Mesodermal cell (in vitro differentiated cells): ENCODE data around the gene SIX1.

ENCODE experiments used
- H3K27ac ChIP-seq: 2 replicates; pipeline ENCODE4 v1.7.0; 2013; ENCODE audit warnings: mild to moderate bottlenecking, low read depth, low read length, moderate library complexity; ENCODE audit not compliant: severe bottlenecking
- H3K36me3 ChIP-seq: 2 replicates; pipeline ENCODE4 v1.7.1; 2013; ENCODE audit warnings: mild to moderate bottlenecking, low read length, moderate library complexity; ENCODE audit not compliant: control insufficient read depth, insufficient read depth
- H3K4me1 ChIP-seq: one replicate; pipeline ENCODE4 v1.7.1; 2013; ENCODE audit warnings: mild to moderate bottlenecking, low read length; ENCODE audit not compliant: insufficient read depth, control insufficient read depth, poor library complexity, severe bottlenecking
- H3K4me3 ChIP-seq: 2 replicates; pipeline ENCODE4 v1.7.0; 2013; ENCODE audit warnings: low read length, control low read depth, mild to moderate bottlenecking; ENCODE audit not compliant: insufficient read depth, poor library complexity, severe bottlenecking; ENCODE audit errors: extremely low read depth
- H3K9me3 ChIP-seq: 2 replicates; pipeline ENCODE4 v1.7.1; 2013; ENCODE audit warnings: mild to moderate bottlenecking, low read length, moderate library complexity; ENCODE audit not compliant: control insufficient read depth
- WGBS, 2 experiments: methylation state at CpG; one replicate each; pipeline ENCODE4 v1.1.5; 2013; ENCODE audit warnings: missing lambda C conversion rate in 2 of 2; ENCODE audit not compliant: insufficient coverage in 2 of 2; 5-methylcytosine and 5-hydroxymethylcytosine counted together

Gene SIX1

DNA sequence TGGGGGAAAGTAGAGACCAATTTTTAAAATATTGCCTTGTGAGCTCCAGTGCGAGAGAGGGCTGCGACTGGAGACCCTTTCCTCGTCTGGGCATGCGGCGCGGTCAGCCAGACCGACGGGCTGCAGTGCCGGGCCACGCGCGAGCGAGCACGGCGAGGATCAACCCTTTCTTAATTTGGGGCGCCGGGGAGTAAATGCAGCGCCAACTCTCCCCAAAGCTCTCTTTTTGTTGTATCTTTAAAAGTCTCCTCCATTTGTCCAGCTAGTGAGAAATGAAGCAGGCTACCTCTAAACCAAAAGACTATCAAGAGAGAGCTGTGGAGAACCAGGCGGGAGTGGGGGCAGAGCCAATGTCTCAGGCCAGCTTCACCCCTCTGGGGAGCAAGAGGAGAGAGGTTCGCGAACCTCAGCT lies 1.4 kb downstream of the SIX1 start:
- 3 to 6% methylated on average over 8 to 16 of the region's 21 CpGs for WGBS, 2 experiments
- Histone ChIP-seq H3K4me3 (peak overlapping the region; percentile 30), H3K27ac (no peak overlapping the region), H3K36me3 (no peaks in the 10 kb centered on the region), H3K4me1 (peaks cover 6% of the 10 kb centered on the region), H3K9me3 (no peaks in the 10 kb centered on the region)

DNA sequence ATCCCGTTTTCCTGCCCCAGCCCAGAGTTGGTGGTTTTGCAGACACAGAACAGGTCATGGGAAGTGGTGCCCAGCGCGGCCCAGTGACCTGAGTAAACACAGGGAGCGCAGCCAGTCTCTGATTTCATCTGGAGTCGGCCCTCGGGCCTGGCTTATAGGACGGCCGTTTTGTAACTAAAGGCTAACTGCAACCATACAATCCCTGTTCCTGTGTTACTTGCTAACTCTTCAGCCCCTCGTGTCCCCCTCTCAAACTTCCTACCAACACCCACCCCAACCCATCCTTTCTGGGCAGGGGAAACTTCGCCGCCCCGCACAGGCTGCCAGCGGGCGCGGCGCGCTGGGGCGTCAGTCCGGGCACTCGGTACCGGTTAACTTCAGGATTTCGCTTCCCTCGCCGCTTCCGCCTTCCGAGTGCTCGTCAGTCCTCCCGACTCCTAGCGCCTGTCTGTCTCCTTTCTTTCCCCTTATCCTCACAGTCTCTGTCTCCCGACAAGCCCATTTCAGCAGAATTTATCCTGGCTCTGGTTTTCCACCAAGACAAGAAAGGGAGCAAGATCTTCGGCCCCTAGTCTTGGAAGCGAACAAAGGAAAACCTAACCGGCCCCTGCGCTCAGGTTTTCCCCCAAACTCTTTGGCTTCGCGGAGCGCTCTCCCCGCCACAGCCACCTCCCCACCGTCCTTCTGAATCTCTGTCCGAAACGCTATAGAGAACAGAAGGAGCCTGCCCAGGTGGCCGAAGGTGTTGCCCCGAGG lies 2.0 kb downstream of the SIX1 start:
- 0% methylated on average over 35 to 39 of the region's 43 CpGs for WGBS, 2 experiments
- Histone ChIP-seq H3K4me3 (peak overlapping the region; percentile 30), H3K27ac (no peak overlapping the region), H3K4me1 (peaks cover 3% of the 10 kb centered on the region), H3K36me3 (no peaks in the 10 kb centered on the region), H3K9me3 (no peaks in the 10 kb centered on the region)

DNA sequence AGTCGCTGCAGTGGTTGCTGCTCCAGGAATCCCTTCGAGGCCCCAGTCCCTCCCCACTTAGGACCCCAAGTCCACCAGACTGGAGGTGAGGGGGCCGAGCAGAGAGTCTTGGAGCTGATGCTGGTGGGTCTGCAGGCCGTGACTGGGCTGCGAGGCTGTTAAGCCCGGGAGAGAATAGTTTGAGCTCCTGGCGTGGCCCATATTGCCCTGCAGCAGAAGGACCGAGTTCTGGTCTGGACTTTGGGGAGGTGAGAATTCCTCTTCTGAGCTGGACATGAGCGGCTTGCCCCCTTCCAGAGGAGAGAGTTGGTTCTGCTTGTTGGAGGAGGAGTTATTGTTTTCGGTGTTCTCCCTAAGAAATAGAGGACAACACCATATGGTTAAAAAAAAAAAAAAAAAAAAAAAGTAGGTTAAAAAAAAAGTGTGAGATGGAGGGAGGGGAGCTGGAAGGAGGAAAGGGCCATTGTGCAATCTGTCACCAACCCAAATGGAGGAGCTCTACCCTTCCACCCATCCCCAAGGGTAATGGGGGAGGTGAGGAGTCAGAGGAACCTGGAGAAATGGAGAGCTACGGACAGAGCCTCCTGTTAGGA lies 3.0 kb downstream of the SIX1 start:
- H3K4me1 ChIP-seq, result peaks cover 3% of the 10 kb centered on the region
- 0 to 15% methylated on average over 4 to 5 of the region's 11 CpGs for WGBS, 2 experiments
- H3K36me3 ChIP-seq, result no peaks in the 10 kb centered on the region
- H3K27ac ChIP-seq, result no peak overlapping the region
- no peaks in the 10 kb centered on the region for H3K9me3 ChIP-seq
- no peak overlapping the region for H3K4me3 ChIP-seq

DNA sequence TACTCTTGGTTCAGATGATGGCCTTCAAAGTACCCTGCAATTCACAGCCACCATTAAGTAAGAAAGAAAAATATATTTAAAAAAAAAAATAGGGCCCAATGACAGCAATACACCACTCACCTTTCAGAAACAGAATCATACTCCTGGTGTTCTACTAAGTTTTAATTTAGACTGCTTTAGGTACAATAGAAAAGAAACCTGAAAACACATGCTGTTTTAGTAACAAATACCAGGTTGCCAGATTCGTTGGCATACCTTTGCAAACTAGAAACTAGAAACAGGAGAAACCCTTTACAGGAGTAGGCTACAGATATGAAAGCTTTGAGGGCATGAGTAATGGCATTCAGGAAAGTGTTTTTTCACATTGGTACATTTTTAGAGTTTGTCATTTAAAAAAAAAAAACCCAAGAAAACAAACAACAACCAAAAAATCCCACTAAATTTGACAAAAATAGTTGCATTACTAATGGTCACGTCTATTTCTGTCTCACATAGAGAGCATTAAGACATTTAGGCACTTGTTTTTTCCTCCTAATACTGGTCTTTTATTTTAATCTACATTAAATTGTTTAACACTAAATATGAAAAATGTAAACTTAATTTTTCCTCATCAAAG lies 4.0 kb downstream of the SIX1 start:
- no peaks in the 10 kb centered on the region for H3K36me3 ChIP-seq
- H3K4me1 ChIP-seq, result peaks cover 3% of the 10 kb centered on the region
- no peak overlapping the region for H3K27ac ChIP-seq
- H3K9me3 ChIP-seq, result no peaks in the 10 kb centered on the region
- WGBS, 2 experiments, result 0% methylated on average over 1 of the region's 2 CpGs; no CpG with 5 or more reads in 1 of the 2 experiments
- H3K4me3 ChIP-seq, result no peak overlapping the region

DNA sequence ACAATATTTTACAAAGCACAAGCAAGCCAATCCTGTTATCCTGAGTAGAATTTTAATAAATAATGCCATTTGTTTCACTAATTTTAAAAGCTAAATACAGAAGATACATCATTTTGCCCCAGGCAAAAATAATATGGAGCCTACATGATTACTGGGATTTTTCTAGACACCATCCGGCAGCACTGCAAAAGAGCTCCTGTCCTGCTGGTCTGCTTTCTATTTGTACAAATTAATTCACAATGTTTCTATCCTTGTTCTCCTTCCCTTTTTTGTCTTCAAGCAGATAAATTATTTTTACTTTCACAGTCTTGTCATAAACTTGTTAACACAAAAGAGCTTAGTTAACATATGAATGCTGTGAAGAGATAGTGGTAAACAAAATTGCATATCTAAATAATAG lies 4.6 kb downstream of the SIX1 start:
- no peak overlapping the region for H3K4me3 ChIP-seq
- H3K9me3 ChIP-seq, result no peaks in the 10 kb centered on the region
- H3K36me3 ChIP-seq, result no peaks in the 10 kb centered on the region
- WGBS, 2 experiments, result 0 to 27% methylated on average over 1 of the region's 1 CpG
- no peak overlapping the region for H3K27ac ChIP-seq
- H3K4me1 ChIP-seq, result peaks cover 3% of the 10 kb centered on the region

DNA sequence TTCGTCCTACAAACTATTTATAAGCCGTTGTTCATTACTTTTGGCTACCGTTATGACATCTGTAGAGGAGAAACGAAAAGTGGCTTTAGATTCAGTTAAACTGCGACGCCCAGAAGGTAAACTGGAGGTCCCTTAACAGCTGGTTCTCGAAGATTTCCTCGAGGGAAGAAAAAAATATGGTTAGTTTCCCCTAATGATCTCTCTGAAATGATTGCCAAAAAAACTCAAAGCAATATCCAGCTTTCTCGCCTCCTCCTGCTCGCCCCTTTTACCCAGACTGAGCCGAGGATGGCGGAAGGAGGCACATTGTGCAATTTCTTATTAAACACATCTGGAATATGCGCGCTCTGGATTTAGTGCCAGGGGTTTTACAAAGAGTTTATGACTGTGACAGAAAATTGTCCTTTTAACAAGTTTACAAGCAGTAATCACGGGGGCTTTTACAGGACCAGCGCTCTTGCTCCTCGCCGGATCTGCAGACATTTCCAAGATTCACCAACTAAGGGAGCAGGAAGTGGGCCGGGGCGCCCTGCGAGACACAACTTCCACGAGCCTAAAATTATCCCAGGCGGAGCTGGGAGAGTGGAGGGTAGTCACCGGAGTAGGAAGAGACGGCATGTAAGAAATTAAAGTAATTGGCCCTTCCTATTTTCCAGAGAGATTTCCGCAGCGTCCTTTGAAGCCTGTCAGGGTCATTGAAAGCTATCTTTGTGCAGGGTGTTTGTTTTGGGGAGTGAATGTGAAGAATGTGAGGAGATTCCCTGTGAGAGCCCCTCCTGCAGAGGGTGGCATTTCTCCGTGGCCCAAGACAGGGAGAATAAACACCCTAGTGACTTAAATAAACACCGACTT lies 5.6 kb downstream of the SIX1 start:
- Histone ChIP-seq H3K36me3 (no peaks in the 10 kb centered on the region), H3K4me1 (peaks cover 3% of the 10 kb centered on the region), H3K4me3 (no peak overlapping the region), H3K27ac (no peak overlapping the region), H3K9me3 (no peaks in the 10 kb centered on the region)
- WGBS, 2 experiments, result 0 to 2% methylated on average over 4 to 21 of the region's 29 CpGs

DNA sequence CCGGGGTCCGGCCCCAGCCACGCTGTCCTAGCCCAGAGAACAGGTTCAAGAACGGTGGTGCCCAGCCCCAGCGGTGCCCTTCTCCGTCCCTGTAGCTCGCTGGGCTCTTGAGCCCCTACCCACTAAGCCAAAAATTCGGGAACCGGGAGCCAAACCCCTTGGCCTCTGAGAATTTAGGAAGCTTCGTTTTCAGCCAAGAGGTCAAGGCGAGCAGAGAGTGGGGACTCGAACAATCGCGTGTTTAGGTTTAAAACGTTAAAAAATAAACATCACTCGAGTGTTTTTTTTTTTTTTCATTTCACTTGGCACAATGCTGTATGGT lies 6.2 kb downstream of the SIX1 start:
- H3K36me3 ChIP-seq, result no peaks in the 10 kb centered on the region
- no peaks in the 10 kb centered on the region for H3K9me3 ChIP-seq
- 0 to 5% methylated on average over 8 to 9 of the region's 16 CpGs for WGBS, 2 experiments
- no peak overlapping the region for H3K27ac ChIP-seq
- H3K4me1 ChIP-seq, result peaks cover 3% of the 10 kb centered on the region
- H3K4me3 ChIP-seq, result no peak overlapping the region

DNA sequence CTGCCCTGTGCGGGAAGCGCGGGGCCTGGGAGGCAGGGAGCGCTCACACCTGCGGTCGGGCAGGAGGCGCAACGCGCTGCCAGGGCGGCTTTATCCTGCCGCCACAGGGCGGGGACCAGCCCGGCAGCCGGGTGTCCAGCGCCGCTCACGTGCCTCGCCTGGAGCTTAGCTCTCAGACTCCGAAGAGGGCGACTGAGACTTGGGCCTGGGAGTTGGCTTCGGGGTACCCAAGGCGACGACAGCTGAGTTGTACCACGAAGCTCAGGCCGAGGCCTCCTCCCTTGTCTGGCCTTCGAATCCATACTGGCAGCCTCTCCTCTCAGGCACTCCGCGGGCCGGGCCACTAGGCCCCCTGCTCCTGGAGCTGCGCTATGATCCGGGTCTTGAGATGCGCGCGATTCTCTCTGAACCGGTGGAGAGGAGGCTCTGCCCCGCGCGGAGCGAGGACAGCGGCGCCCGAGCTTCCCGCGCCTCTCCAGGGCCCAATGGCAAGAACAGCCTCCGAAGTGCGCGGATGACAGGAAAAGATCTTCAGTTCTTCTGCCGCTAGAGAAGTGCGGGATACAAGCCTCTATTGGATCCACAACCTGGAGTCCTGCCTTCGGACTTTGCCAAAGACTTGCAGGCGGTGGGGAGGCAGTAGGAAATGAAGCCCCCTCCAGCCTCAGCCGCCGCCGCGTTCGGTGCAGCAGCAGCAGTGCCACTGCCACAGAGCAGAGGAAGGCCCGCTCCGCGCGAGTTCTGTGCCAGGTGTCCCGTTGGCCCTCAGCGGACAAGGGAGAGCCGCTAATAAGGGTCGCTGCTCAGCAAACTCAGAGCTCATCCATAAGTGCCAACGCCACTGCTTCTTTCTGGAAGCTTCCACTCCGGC lies 6.8 kb downstream of the SIX1 start:
- no peaks in the 10 kb centered on the region for H3K9me3 ChIP-seq
- no peaks in the 10 kb centered on the region for H3K36me3 ChIP-seq
- H3K4me3 ChIP-seq, result no peak overlapping the region
- WGBS, 2 experiments, result 3 to 6% methylated on average over 58 to 66 of the region's 66 CpGs
- H3K4me1 ChIP-seq, result peaks cover 3% of the 10 kb centered on the region
- H3K27ac ChIP-seq, result no peak overlapping the region

DNA sequence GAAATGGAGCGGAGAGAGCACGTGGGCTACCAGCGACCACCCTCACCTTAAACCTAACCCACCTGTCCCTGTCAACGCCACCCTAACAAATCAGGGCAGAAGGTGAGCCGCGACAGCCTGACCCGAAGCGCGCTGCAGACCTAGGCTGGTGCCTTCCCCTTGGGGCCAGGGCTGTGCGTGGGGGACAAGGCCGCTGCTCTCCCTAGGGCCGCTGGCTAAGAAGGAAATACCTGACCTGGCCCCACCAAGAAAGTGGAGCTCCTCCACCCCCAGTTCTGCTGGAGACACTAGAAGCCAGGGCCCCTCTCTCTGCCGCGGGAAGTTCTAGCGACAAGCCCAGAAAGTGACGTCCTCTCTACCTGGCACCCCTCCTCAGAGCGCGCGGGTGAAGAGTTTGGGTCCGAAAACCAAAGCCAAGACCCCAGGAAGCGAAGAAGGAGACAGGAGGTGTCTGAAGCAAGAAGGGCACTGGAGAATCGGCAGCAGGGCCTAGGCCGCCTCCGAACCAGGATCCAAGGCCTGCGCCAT lies 7.5 kb downstream of the SIX1 start:
- no peak overlapping the region for H3K27ac ChIP-seq
- H3K4me3 ChIP-seq, result no peak overlapping the region
- H3K4me1 ChIP-seq, result peaks cover 3% of the 10 kb centered on the region
- 5 to 8% methylated on average over 17 to 21 of the region's 25 CpGs for WGBS, 2 experiments
- no peaks in the 10 kb centered on the region for H3K36me3 ChIP-seq
- H3K9me3 ChIP-seq, result no peaks in the 10 kb centered on the region
